NCI-H82 treated with DMSO at 0.1 percent for 48 hours (cell line): ENCODE results near the gene KCNJ12.
"Not testable (repeated sequence)": the region's sequence is repeated elsewhere in the genome, so short reads cannot be mapped to it uniquely, and the experiment has no call there.

Experiments
- DNase-seq: peaks from one replicate; lab custom pipeline; 2025; ENCODE audit not compliant: unreplicated experiment; lab: John Stamatoyannopoulos, UW

The KCNJ12 gene

GRCh38 chr17:21418446-21419298 lies 42.5 kb downstream of the KCNJ12 start:
- DNase-seq: no peak

DNA sequence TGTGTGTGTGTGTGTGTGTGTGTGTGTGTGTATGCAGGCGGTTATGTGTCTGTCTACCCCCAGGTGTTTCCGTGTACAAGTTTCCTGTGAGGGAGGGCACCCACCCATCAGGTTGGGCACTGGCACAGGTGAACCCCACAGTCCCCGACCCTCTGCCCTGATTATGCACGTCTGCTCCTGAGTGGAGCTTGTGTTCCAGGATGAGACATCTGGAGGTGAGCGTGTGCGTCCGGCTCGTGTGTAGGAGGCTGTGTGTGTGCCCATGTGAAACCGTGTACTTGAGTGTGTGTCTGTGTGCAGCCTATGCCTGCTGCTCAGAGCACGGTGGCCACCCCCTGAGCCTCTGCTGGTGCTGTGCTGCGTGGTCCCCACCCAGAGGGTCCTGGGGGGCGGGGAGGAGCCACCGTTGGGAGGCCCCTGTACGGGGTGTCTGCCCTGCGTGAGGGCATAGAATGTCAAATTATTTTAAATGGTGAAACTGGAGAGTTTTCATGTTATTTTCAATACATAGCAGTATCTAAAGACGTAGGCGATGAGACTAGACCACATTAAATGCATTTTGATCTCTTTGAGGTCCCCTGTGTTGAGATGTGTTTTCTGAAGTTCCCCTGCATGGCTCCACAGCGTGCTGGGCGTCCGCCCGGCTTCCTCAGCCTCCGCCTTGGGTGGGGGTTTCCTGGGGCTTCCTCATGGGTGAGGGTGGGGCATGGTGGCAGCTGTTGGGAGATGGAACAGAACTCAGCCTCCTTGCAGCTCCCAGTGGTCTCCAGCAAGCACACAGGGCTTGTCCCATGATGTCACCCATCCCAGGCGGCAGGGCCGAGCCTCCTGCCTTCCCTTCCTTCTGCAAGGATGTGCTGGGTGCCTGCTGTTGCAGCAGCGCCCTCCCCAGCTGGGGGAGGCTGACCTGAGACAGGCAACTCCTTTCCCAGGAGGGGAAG lies 43.4 kb downstream of the KCNJ12 start:
- DNase-seq: no peak

DNA sequence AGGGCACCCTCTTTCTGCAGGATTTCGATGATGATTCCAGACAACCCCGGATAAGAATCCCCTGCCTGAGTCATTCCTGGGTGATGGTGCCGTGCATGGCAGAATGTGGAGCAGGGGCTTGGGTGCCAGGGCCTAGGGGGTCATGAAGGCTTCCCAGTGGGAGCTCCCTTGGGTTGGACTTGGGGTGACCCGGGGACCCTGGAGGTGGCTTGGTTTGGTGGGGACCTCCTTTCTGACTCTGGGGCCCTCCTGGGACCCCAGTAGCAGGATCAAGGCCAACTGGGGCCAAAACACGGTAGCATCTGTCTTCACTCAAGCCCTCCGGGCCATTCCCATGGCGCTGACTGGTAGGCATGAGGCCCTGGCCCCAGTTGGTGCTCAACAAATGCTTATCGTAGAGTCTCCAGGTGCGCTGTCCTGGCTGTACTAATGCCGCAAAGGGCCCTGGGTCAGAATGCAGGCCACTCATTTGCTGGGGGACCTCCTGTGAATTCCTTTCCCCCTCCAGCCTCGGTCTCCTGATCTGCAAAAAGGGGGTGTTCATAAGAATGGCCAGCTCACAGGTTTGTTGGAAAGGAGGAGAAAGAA lies 44.4 kb downstream of the KCNJ12 start:
- not testable (repeated sequence) for DNase-seq

- DNase-seq: not testable (repeated sequence)
Measured at GRCh38 chr17:21421421-21422310, 45.5 kb downstream of the KCNJ12 start.

- DNase-seq: not testable (repeated sequence)
Measured at GRCh38 chr17:21422311-21423189, 46.4 kb downstream of the KCNJ12 start.

GRCh38 chr17:21423190-21423493 lies 47.0 kb downstream of the KCNJ12 start:
- DNase-seq: not testable (repeated sequence)

DNA sequence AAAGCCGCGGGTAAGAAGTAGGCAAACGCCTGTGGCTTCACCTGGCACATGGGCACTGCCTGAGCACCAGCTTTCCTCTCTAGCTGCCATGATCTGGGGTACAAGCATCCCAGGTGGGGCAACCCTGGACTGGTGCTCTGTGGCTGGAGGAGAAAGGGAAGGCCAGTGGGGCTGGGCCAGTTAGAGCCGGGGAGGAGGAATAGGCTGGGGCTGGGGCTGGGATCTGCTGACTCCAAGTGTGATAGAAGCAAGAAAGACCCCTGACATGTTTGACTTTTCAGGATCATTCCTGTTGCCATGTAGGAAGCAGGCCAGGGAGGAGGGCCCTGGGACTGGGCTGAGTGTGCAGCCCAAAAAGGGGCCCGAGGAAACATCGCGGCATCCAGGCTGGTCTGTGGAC lies 48.5 kb downstream of the KCNJ12 start:
- not testable (repeated sequence) for DNase-seq

- DNase-seq: no peak
Measured at GRCh38 chr17:21425321-21425720, 49.2 kb downstream of the KCNJ12 start.

DNA sequence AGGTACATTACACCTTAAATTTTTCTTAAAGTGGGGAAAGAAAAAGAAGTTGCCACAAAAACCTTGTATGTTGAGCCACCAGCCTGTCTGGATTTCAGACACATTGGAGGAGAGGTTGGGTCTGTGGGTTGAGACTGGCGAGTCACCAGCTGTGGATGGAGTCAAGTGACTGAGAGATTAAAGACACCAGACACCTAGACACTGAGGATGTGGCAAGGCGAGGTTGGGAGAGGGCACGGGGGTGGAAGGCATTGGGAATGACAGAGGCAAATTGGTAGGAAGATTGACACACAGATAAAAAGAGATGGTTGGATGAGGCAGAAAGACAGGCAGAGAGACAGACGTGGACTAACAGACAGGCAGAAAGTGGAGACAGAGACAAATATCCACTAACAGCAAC lies 49.6 kb downstream of the KCNJ12 start:
- no peak for DNase-seq

DNA sequence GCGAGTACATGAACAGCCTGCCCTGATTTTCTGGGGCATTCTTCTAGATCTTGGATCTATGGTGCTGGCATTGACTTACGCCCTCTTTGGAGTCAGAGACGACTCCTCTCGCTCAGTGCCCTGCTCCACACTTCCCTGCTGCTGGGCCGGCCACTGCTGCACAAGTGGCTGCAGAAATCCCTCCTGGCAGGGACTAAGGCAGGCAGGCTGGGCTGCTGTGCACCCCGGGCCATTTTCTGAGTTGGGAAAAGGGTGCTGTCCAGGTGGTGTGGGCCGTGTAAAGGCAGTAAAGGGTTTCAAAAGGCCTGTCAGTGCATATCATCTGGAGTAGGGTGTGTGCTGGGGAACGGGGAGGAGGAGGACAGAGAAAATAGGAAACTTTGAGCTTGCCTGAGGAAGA lies 50.1 kb downstream of the KCNJ12 start:
- DNase-seq: not testable (repeated sequence)

- not testable (repeated sequence) for DNase-seq
Measured at GRCh38 chr17:21426876-21427275, 50.7 kb downstream of the KCNJ12 start.

DNA sequence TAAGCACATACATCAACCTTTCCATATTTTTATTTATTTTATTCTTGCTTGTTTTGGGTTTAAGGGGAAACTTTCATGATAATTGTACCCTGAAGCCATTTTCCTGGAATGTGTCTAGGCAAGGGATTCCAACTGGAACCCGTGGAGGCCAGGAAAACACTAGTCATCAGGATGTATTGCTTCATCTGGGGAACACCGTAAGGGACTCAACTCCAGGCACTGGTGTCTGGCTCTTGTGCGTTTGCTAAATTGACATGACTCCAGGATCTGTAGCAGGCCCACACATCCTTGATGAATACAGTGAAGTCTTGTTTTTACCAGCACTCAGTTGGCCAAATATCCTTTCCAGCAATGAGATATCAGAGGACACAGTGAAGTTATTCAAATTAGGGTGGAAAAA lies 51.6 kb downstream of the KCNJ12 start:
- DNase-seq: not testable (repeated sequence)

DNA sequence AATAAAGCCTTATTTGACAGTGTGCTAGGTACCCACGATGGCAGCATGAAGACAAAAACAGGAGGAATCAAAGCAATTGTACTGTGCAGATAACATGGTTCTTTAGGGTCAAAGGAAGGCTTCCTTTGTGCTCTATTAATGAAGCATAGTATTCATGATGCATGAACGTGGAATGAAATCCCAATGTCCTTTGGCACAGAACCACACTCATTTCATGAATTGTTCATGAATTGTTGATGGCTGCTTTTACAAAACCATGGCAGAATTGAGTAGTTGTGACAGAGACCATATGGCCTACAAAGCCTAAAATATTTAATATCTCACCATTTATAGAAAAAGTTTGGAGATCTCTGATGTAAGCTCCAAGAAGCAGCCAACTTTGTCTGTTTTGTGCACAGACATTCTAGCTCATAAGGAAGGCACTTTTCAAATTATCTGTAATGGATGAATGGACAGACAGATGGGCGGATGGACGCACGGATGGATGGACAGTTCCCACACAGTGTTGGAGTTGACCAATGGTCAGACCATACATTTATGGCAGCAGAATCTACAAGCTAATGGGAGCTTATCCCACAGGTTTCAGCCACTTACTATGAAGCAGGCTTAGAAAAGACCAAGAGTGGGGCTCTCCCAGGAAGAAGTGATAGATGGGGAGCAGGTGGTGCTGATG lies 52.7 kb downstream of the KCNJ12 start:
- DNase-seq: not testable (repeated sequence)

- DNase-seq: not testable (repeated sequence)
Measured at GRCh38 chr17:21429921-21430628, 53.9 kb downstream of the KCNJ12 start.

DNA sequence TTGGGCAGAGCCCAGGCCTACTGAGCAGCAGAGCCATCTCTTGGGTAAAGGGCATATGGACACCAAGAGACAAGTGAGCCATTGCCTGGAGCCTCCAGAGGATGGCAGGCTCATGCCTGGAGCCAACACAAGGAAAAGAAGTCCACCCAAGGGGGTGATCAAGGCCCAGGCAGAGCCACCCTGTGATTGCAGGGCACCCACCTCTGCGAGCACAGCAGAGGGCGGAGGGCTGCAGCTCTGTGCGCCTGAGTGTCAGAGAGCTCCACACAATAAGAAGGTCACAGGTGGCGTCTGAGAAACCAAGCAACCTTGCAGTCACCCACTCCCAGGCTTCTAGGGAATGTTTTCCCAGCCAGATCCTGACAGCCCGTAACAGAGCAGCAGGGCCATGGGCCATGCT lies 57.8 kb downstream of the KCNJ12 start:
- DNase-seq: not testable (repeated sequence)

GRCh38 chr17:21434976-21435375 lies 58.8 kb downstream of the KCNJ12 start:
- DNase-seq: not testable (repeated sequence)

DNA sequence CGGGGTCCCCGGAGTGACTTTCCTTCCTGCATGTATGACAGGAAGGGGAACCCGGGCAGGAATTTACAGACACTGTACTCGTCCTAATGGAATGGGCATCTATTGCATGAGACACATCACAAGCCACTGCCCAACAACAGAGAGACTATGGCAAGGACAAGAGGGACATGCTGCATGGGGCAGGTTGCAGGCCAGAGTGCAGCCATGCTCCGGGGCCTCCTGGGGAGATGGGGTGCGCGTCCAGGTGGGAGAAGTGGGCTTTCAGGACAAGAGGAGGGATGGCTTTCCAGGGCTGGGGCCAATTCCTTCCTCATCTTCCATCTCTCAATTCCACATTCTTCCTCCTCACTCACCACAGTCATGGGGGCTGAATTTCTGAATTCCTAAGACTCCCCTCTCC lies 60.3 kb downstream of the KCNJ12 start:
- DNase-seq: not testable (repeated sequence)
